Measurements from ENCODE around the gene STYXL1. TPM values are rescaled to one million over a fixed set of nuclear protein-coding genes. Genes with fewer than 3 reads are reported as not detected.

The STYXL1 gene
- total and polyA plus RNA-seq, 2 donors (not counting 1 experiment from before 2014, with no cell fraction given), result 49.0 to 49.8 TPM

DNA sequence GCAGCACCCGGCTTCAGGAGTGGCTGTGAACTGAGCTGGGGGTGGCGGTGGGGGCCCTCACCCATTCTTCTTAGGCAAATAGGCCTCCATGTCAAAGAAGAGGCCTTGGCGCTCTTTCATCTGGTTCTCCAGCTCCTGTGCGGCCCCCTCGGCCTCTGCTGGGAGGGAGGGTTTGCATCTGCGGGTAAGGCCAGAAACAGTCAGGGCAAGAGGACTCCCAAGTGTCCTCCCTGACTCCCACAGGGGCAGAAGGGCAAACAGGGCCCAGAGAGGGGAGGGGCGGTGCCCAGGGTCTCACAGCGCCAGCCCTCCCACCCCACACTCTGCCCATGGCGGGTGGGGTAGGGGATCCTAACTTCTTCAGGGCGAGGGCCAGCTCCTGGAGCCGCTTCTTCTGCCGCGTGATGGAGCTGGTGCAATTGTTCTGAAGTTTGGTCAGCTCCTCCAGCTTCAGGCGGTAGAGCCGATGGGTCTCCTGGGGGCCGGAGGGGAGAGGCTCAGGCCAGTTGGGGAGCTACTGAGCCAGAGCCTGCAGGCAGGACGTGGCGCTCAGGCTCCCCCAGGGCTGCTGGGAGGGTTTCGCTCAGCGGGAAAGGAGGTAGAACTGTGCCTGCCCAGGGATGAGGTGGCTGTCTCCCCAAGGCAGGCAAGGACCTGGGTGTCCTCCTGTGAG lies 55.6 kb downstream of the STYXL1 start:
- TF ChIP-seq, protein P1, sequence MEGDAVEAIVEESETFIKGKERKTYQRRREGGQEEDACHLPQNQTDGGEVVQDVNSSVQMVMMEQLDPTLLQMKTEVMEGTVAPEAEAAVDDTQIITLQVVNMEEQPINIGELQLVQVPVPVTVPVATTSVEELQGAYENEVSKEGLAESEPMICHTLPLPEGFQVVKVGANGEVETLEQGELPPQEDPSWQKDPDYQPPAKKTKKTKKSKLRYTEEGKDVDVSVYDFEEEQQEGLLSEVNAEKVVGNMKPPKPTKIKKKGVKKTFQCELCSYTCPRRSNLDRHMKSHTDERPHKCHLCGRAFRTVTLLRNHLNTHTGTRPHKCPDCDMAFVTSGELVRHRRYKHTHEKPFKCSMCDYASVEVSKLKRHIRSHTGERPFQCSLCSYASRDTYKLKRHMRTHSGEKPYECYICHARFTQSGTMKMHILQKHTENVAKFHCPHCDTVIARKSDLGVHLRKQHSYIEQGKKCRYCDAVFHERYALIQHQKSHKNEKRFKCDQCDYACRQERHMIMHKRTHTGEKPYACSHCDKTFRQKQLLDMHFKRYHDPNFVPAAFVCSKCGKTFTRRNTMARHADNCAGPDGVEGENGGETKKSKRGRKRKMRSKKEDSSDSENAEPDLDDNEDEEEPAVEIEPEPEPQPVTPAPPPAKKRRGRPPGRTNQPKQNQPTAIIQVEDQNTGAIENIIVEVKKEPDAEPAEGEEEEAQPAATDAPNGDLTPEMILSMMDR (conservative IDR thresholded peaks at IDR 0.05 in 1 of 2, IDR thresholded peaks at IDR 0.05 in 1 of 2; ENCODE audit: low read depth in 1 of 2, low read length in 2 of 2), result no peak
- TF ChIP-seq EZH2 (IDR thresholded peaks at IDR 0.05; ENCODE audit: low read length, missing control alignments), result no peak
- H3K27ac ChIP-seq (ENCODE audit: insufficient read depth, low read length), result no peak overlapping the region
- H3K79me2 ChIP-seq (ENCODE audit: control insufficient read depth, insufficient read depth, low read length), result peaks cover 5% of the 10 kb centered on the region

DNA sequence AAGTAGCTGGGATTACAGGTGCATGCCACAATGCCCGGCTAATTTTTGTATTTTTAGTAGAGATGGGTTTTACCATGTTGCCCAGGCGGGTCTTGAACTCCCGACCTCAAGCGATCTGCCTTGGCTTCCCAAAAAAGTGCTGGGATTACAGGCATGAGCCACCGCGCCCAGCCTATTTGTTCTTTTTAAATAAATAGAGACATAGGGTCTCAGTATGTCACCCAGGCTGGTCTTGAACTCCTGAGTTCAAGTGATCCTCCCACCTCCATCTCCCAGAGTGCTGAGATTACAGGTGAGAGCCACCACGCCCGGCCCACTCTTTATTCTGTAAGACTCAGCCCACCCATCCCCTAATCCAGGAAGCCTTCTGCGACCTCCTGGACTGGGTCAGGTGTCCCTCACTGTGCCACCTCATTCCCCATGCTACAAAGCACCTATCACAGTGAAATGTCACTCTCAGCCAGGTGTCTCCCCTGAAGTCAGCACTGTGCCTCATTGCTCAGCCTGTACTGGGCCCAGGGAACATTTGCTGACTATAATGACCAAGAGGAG lies 56.2 kb downstream of the STYXL1 start:
- Histone ChIP-seq H3K27me3 (ENCODE audit: control insufficient read depth, insufficient read depth, low read length) (no peaks in the 10 kb centered on the region), H3K9ac (ENCODE audit: insufficient read depth, low read length) (no peak overlapping the region), H3K36me3 (ENCODE audit: control insufficient read depth, insufficient read depth, low read length) (peaks cover 11% of the 10 kb centered on the region), H3K79me2 (ENCODE audit: control insufficient read depth, insufficient read depth, low read length) (peaks cover 5% of the 10 kb centered on the region), H3K4me1 (ENCODE audit: control insufficient read depth, extremely low read depth, insufficient read depth, low read length) (peaks cover 11% of the 10 kb centered on the region), H3K27ac (ENCODE audit: insufficient read depth, low read length) (no peak overlapping the region), H2AFZ (ENCODE audit: low read length) (no peak overlapping the region), H3K9me3 (ENCODE audit: control insufficient read depth, insufficient read depth, low read depth, low read length) (no peaks in the 10 kb centered on the region), H3K4me2 (ENCODE audit: extremely low read depth, insufficient read depth, low read length) (no peak overlapping the region), H4K20me1 (ENCODE audit: control insufficient read depth, extremely low read depth, insufficient read depth, low read length) (no peaks in the 10 kb centered on the region), H3K4me3 (replicated peaks in 1 of 4; ENCODE audit: control extremely low read depth in 1 of 4, insufficient read depth in 1 of 4, low read depth in 3 of 4, low read length in 4 of 4) (no peak overlapping the region)
- no peak for TF ChIP-seq EZH2 (IDR thresholded peaks at IDR 0.05; ENCODE audit: low read length, missing control alignments)
- TF ChIP-seq, protein P1 (conservative IDR thresholded peaks at IDR 0.05 in 1 of 2, IDR thresholded peaks at IDR 0.05 in 1 of 2; ENCODE audit: low read depth in 1 of 2, low read length in 2 of 2), result no peak
- DNase-seq (ENCODE audit: low read depth in 2 of 2), result no peak

More for the DNA sequence above, 55.6 kb downstream of the STYXL1 start:
- Histone ChIP-seq H3K4me2 (ENCODE audit: extremely low read depth, insufficient read depth, low read length) (no peak overlapping the region), H3K27me3 (ENCODE audit: control insufficient read depth, insufficient read depth, low read length) (no peaks in the 10 kb centered on the region), H4K20me1 (ENCODE audit: control insufficient read depth, extremely low read depth, insufficient read depth, low read length) (no peaks in the 10 kb centered on the region), H3K9me3 (ENCODE audit: control insufficient read depth, insufficient read depth, low read depth, low read length) (no peaks in the 10 kb centered on the region), H3K9ac (ENCODE audit: insufficient read depth, low read length) (no peak overlapping the region), H2AFZ (ENCODE audit: low read length) (no peak overlapping the region), H3K4me3 (replicated peaks in 1 of 4; ENCODE audit: control extremely low read depth in 1 of 4, insufficient read depth in 1 of 4, low read depth in 3 of 4, low read length in 4 of 4) (no peak overlapping the region), H3K4me1 (ENCODE audit: control insufficient read depth, extremely low read depth, insufficient read depth, low read length) (peaks cover 11% of the 10 kb centered on the region), H3K36me3 (ENCODE audit: control insufficient read depth, insufficient read depth, low read length) (peaks cover 8% of the 10 kb centered on the region)
- no peak for DNase-seq (ENCODE audit: low read depth in 2 of 2)

DNA sequence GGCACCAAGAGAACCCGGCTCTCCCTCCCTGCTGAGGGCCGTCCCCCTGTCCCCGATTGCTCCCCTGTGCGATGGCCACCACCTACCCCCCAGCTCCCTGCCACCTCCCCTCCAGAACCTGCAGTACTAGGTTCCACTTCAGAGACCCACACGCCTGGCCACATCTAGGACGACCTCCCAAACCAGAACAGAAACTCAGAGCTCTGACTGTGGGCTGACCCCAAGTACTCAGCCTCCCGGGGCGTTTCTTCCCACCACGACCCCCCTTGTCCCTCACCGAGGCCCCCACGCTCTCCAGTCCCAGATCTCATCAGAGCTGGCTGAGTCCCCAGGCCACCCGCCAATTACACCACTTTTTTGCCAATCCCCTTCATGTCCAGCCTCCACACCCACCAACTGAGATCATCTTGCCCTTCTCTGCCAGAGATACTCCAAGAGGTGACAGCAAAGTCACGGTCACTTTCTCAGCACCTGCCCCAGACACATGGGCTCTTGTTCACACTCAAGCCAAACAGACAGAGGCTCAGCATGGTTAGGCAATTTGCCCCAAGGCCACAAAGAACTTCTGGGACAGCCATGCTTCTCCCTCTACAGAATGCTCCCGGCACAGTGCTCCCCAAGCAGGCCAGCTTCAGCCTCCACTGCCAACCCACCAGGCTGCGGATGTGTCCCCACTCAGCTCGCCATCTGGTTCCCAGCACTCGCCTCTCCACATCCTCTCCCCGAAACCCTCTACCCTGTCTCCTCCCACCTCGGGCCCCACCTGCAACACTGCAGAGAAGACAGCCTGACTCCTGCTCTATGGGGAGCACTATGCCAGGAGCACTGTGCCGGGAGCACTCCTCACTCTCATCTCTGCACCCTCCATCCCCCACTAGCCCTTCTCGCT lies 58.1 kb downstream of the STYXL1 start:
- H3K79me2 ChIP-seq (ENCODE audit: control insufficient read depth, insufficient read depth, low read length), result peaks cover 5% of the 10 kb centered on the region
- H4K20me1 ChIP-seq (ENCODE audit: control insufficient read depth, extremely low read depth, insufficient read depth, low read length), result no peaks in the 10 kb centered on the region
- no peak overlapping the region for H3K27ac ChIP-seq (ENCODE audit: insufficient read depth, low read length)
- no peaks in the 10 kb centered on the region for H3K9me3 ChIP-seq (ENCODE audit: control insufficient read depth, insufficient read depth, low read depth, low read length)
- no peak overlapping the region for H3K4me2 ChIP-seq (ENCODE audit: extremely low read depth, insufficient read depth, low read length)
- no peak overlapping the region for H2AFZ ChIP-seq (ENCODE audit: low read length)
- peaks cover 21% of the 10 kb centered on the region for H3K36me3 ChIP-seq (ENCODE audit: control insufficient read depth, insufficient read depth, low read length)
- no peak overlapping the region for H3K9ac ChIP-seq (ENCODE audit: insufficient read depth, low read length)
- DNase-seq (ENCODE audit: low read depth in 2 of 2), result no peak
- peaks cover 5% of the 10 kb centered on the region for H3K4me1 ChIP-seq (ENCODE audit: control insufficient read depth, extremely low read depth, insufficient read depth, low read length)
- TF ChIP-seq, protein P1 (conservative IDR thresholded peaks at IDR 0.05 in 1 of 2, IDR thresholded peaks at IDR 0.05 in 1 of 2; ENCODE audit: low read depth in 1 of 2, low read length in 2 of 2), result no peak
- TF ChIP-seq EZH2 (IDR thresholded peaks at IDR 0.05; ENCODE audit: low read length, missing control alignments), result no peak
- no peak overlapping the region for H3K4me3 ChIP-seq (replicated peaks in 1 of 4; ENCODE audit: control extremely low read depth in 1 of 4, insufficient read depth in 1 of 4, low read depth in 3 of 4, low read length in 4 of 4)
- H3K27me3 ChIP-seq (ENCODE audit: control insufficient read depth, insufficient read depth, low read length), result no peaks in the 10 kb centered on the region

Measured in fibroblast of lung (primary cell).